GM19043 (cell line): Measurements from ENCODE around the gene MVB12B.

Experiments used
- ATAC-seq: cut with Tn5 transposase; IDR thresholded peaks from one replicate; pipeline ENCODE4 v1.9.1; 2021; ENCODE audit warnings: low read depth; ENCODE audit not compliant: unreplicated experiment

Gene MVB12B

DNA sequence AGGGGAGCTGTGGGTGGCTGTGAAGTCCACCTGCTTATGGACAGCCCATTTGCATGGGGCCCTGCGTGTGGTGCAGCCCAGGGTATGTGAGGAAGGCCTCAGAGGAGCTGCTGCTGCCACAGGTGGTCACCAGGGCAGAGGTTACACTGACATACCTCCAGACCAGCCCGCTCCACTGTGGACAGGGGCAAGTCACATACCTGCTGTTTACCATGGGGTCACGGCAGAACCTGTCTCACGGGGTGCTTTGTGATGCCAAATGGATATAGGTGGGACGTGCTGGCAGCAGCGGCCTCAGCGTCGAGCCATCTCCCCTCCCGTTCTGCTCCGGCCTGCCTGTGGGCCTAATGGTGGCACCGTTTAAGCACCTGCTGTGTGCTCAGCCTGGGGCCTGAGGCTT is 159.6 kb downstream of the MVB12B start:
- ATAC-seq, result no peak

DNA sequence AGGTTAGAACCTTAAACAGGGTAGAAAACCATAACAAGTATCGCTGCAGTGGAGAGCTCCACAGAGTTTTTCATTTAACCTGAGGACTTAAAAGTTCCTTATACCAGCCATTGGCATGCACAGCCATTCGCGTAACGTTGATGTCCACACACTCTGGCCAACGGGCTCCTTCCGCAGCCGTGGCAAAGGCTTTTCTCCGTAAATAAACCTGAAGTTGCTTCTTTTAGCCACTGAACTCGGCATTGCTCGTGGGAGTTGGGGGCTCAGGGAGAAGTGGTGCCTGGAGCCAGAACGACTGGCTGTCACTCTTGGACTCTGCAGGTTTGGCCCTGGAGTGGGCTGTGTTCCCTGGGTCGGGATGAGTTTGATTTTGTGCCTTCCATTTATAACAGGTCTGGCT is 161.2 kb downstream of the MVB12B start:
- ATAC-seq, result no peak

DNA sequence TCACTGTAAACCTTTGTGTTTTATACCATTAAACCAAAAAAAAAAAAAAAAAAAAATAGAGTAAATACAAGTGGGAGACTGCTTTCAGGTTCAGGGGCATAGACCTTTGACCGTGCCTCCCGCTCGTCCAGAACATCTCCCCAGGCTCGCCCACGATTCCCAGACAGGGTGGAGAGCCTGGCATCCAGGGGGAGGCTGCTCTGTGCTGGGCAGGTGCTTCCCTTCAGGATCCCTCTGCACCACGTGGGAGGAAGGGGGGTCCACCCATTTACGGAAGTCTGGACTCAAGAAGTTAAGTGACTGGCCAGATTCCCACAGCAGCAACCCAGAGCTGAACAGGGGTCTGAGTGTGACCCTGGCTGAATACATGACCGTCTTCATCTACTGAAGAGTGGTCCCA is 161.7 kb downstream of the MVB12B start:
- ATAC-seq, result no peak

DNA sequence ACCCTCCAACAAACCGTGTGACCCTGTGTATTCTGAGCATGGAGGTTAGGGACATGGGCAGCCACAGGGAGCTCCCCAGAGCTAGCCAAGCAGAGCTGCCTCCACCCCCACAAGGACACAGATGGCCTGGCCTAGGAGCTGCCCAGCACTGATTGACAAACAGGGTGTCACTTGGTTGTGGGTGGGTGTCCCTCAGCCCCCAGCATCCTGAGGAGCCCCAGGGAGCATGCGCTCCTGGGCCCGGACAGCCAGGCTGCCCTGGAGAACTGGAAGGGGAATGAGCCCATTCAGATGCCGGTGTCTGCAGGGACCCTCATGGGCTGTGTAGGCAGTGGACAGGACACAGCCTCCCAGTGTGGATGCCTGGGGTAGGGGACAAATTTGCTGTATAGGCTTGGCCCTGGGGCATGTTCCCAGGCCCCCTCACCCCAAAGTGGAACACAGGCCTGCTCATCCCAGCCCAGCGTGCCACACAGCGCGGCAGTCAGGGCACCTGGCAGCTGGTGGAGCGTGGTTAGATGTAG is 162.3 kb downstream of the MVB12B start:
- ATAC-seq, result no peak

DNA sequence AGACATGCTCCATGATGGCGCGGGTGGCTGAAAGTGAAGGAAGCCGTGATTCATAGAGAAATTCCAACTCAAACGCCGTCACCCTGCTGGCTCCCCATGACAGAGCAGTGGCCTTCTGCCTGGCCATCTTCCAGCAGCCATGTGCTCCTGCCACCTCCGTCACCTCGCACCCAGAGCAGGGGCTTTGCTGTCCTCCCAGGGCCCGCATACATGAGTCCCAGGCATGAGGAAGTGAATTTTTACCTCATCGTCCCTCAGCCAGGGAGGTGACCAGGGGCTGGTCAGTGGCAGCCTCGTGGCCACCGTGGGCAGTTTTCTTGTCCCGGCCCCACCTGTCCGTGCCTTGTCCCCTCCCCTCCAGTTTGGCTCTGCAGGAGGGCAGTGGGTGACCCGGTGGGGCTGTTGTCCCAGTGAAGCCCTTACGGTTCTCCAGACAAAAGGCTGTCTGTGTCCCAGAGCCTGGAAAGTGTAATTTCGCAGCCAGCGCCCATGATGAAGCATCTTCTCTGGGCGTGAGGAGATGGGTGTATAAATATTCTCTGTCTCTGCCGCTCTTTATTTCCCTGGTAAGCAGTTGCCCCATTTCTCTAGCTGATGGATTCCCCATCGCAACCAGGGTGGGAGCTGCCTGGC is 163.1 kb downstream of the MVB12B start:
- ATAC-seq, result no peak

DNA sequence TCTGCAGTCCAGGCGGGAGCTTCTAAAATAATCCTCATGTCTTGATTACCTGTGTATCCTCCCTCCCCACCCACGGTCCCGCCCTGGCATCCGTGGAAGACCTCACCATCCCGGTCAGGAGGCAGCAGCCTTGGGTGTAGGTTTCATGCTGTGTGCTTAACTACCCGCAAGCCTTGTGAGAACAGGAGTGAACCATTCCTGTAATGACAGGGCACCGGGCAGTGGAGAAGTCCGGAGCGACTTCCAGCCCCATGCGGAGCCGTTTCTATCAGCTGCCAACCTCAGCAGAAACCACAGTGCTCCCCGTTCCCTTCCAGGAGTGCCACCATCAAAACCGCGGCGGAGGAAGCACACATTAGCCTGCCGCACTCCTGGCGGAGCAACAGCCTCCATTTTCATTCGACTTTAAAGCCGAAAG is 163.6 kb downstream of the MVB12B start:
- no peak for ATAC-seq

DNA sequence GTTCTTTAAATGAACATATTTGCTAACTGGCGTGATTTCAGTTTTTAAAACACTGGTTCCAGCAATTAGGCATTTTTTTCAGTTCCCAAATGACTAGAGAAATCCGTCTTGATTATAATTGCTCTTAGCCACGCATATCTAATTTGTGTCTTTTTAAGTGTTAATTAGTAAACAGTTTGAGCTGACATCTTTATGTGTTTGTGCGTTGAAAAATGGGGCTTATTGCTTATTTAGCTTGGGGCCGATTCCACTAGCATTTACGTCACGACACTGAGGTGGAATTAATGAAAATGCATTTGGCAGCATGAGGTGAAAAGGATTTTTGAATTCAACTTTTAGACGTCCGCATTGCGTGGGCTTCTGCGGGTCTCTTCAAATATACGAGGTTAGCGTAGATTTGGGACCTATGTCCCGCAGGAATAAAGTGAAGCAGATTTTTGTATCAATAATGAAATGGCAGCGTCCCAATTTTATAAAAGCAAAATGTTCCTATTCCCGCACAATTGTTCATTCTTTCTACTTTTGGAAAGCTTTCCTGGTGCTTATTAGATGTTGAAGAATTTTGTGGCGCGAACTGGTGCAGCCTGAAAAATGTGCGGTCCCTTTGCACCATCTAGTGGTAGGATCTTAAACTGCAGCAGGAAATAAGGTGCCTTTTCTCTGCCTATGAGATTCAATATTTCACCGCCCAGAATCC is 164.4 kb downstream of the MVB12B start:
- ATAC-seq, result no peak

DNA sequence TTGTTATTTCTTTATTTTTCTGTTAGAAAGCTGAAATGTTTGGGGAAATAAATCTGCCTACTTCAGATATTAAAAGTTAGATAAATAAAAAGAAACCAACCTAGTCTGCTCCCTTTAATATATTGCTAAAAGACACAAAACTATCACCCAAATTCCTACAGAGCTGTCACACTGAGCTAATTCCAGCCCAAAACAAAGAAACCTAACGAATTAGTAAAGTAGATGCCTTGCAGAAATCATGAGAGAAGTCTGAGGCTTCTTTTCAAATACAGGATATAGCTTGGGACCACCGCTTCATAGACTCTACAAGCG is 164.9 kb downstream of the MVB12B start:
- ATAC-seq, result no peak

DNA sequence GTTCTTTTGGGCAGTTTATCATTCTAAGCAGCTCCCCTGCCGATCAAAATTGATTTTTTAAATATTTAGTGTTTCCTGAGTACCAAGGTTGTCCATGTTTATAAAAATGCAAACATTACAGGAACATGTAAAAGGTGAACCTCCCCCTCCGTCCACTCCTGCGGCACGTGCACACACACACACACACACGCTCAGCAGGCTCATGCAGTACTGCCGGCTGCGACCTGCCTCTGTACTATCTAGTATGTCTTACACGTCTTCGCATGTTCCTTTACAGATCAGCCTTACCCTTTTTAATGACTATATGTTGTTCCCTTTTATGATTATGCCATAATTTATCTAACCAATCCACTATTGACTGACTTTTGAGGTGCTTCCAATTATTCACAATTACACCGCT is 165.3 kb downstream of the MVB12B start:
- ATAC-seq, result no peak

DNA sequence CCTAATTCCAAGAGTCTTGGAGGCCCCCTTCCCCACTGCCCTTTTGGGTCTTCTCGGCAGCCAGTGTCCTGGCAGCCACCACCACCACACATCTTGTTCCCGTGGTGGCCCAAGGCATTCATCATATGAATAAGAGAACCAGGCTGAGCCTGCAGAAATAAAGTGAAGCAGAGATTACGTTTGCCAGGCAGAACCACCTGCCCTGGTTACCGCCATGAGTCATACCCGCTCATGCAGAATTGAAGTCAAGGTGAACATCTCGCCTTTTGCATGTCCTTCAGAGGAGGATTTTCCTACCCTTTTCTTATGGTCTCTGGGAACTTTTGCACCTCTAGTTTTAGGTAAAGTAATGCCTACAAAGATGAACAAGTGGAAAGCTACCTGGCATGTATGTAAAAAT is 167.6 kb downstream of the MVB12B start:
- ATAC-seq, result no peak

DNA sequence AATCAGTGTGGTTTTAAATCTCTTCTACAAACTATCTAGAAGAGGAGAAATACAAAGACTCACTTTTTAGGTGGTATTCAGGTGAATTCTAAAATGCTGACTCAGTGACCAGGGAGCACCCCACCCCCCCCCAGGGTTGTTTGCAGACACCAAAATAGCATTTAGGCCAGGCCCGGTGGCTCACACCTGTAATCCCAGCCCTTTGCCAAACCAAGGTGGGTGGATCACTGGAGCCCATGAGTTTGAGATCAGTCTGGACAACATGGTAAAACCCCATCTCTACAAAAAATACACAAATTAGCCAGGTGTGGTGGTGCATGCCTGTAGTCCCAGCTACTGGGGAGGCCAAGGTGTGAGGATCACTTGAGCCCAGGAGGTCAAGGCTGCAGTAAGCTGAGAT is 168.1 kb downstream of the MVB12B start:
- no peak for ATAC-seq

DNA sequence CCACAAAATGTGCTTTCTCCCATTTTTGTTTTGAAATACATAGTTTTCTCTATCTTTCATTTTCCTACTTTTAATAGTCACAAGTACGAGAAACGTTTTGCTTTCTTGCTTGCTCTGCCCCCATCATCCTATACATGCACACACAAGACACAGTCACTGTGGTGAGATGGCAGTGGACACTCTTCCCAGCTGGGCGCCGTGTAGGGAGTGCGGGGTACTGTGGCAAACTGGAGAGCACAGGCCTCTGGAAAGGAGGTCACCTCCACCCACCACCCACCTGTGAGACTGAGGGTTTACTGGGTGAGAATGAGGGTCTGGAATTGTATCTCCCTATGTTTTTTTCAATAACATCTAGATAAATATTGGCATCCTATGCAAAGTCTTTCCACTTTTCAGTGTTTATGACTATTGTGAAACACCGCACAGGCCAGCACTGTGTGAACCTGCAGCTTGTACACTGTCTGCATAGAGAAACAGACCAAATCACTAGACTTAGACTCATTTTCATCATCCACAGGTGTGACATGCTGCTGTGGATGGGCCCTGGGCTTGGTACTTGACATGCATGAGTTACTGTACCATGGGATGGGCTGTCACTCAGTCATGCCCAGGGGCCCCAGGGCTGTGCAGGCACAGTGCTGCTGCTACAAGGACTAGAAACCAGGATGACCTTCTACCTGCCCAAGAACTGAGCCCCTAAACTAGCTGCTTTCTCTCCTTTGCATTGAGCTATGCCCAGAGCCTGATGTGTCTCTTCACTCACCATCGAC is 169.0 kb downstream of the MVB12B start:
- no peak for ATAC-seq

DNA sequence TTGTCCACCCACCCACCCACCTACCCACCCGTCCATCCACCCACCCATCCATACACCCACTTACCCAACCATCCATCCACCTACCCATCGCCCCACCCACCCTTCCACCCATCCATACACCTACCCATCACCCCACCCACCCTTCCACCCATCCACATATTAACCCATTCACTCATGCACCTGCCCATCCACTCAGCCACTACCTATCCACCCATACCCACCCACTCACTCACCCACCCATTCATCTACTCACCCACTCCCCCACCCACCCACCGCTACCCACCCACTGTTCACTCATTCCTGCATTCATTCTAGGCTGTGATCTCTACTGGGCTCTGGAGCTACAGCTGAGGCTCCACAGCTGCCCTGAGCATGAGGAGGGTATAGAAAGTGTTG is 169.6 kb downstream of the MVB12B start:
- ATAC-seq, result no peak

DNA sequence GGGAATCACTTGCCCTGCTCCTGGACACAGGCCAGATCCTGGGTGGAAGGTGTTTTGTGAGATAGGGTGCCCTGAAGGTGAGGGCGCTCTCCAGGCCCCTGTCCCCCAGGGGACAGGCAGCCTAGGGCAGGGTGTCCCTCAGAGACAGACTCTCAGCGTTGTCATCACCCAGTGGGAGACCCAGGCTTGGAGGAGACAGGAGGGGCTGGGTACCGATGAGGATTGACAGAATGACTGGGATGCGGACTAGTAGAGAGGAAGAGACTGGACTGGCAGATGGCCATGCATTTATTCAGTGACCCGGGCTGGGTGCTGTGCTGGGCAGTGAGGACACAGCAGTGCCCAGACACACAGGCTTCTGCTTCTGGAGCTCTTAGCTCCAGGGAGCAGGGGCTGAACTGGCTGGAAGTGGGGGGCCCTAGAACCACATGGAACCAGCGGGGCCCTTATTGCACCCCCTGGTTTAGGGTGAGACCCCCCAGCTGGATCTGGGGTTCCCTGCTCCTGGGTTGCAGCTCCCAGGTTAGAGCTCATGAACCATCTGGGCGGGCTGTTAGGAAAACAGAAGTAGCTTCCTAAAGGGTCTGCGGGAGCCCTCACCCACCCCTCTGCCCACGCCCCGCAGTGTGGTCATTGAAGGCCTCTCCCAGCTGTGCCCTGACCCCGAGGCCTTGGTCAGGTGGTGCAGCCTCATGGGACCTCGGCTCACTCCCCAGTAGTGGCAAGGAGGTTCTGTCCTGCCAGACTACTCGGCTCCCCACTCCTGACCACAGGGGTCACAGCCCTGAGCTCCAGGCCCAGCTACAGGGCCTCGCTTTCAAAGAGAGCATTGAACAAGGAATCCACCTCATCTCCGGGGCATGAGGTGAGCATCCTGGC is 170.4 kb downstream of the MVB12B start:
- ATAC-seq, result no peak

DNA sequence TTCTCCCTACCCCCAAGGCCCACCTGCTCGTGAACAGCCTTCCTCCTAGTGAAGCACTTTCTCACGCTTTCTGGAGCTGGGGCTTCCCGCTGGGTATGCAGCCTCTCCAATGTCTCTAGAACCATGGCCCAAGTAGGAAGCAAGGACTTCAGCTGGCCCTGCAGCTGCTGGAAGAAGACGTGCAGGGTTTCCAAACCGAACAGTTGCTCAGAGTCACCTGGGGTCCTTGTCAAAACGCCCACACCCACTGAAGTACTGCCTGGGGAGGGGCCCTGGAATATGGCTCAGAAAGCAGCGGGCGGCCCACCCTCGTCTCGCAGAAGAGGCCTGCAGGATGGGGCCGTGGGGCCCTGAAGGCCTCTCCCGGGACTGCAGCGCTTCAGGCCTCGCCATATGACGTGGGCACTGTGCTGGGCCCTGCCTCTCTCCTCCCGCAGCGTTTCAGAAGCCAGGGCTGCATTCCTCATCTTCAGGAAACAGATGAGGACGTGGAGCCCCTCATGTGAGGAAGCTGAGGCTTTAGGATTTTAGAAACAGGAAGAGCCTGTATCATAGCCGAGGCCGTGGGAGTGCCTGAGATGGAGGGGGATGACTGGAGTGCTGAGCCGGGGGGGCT is 171.1 kb downstream of the MVB12B start:
- no peak for ATAC-seq

DNA sequence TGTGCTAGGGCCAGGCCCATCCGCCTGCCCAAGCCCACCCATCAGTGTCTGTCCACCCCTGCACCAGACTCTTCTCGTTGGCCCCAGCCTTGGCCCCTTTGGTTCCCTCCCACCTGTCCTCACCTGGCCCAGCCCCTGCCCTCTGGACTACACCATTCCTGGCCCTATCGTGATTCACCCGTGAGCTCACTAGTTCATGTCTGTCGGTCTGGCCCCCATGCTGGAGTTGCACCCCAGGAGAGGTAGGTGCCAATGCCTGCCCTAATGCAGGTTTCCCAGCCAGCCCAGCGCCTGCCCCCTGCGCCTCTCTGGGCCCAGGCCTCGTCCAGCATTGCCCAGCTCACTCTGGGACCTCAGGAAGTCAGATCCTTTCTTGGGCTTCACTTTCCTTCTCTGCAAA is 171.7 kb downstream of the MVB12B start:
- no peak for ATAC-seq

DNA sequence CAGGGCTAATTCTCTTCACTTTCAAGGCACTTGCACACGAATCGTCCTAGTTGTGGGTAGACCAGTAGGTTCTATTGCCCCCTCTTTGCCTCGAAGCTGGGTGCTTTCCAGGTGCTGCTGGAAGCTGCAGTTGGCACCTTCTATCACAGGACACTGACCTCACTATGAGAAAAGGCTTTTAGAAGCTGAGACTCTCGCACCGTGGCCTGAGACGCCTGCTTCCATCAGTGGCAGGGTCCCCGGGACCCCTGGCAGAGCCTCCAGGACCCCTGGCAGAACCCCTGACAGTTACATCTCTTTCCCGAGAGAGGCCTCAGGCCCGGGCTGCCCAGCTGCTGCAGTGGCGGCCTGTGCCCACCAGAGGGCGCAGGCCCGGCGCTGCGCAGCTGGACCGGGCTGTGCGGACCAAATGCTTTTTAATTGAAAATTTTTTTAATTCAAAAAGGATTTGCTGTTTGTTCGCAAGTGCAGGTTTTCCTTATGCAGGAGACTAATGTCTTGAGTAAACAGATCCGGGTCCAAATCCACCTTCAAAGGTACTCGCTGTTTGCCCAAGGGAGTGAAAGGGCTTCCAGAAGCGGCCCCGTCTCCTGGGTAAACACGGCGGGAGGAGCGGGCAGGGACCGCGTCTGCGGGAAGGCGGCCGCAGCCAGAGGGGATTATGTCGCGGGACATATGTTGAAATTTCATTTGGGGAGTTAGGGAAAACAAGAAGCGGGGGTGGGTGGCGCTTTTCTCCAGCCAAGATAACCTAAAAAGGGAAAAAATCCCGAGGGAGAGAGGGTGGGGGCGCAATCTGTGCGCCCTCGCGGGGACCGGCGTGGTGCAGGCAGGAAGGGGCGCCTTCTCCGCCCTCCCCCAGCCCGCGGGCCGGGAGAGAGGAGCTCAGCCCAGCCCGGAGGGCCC is 172.6 kb downstream of the MVB12B start:
- no peak for ATAC-seq

DNA sequence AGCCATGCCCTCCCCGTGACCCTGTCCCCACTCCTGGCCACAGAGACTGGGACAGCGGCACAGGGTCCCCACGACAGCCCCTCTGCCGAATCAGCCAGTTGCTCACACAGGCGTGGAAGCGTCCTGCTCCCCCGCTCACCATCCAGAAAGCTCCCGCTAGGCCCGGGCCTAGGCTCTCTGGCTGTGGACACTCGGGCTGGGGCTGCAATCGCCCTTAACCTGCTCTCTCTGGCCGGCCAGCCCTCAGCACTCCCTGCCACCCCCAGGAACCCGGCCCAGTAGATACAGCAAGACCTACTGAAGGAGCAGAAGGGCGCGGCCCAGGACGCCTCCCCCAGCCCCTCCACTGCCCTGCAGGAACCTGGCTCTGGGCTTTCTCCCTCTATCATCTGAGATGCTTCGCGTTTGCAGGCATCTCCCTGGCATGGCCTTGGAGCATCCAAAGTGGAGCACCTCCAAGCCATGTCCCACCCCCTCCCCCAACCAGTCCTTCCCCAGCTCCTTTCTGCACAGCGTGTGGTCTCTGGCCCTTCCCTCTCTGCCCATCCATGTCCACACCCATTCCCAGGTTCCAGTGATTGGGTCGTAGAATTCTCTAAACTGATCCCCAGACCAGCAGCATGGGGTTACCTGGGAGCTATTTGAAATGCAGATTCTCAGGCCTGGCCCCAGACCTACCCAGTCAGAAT is 173.4 kb downstream of the MVB12B start:
- no peak for ATAC-seq
